ENCODE data around the gene FRMD5.
"Not testable (repeated sequence)": the region's sequence is repeated elsewhere in the genome, so short reads cannot be mapped to it uniquely, and the experiment has no call there.

The FRMD5 gene

DNA sequence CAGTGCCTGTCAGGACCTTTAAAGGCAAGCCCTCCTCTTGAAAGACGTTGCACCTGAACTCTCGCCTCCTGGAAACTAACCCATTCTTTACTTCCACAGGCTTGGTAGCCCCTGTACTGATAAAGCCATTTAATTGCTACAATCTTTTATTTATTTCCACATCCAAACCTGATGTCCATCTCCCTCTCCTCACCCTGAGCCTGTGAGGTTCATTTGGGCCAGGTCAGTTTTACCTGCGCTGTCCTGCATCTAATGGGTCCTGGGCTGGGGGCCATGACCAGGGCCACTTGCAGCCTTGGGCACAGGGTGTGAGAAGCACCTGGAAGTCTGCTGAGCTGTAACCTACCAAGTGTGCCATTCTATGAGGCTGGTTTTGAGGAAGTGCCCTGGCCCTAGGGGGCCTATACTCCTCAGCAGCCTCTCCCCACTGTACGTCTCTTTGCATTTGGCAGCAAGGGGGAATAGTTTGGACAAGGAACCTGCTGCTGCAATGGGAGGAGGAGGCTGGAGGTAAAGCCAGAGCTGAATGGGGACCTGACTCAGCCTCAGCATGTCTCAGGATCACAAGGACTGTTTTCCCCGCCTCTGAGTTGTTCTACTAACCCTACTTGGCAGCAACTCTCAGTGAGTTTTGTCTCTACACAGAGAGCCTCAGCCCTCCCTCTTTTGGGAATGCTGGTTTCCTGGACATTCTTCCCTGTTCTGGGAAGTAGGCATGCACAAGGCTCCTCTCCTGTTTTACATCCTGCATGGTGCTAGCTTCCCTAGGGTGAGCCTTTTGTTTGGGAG, 314.5 kb downstream of the FRMD5 start:
- DNase-seq, result no peak

DNA sequence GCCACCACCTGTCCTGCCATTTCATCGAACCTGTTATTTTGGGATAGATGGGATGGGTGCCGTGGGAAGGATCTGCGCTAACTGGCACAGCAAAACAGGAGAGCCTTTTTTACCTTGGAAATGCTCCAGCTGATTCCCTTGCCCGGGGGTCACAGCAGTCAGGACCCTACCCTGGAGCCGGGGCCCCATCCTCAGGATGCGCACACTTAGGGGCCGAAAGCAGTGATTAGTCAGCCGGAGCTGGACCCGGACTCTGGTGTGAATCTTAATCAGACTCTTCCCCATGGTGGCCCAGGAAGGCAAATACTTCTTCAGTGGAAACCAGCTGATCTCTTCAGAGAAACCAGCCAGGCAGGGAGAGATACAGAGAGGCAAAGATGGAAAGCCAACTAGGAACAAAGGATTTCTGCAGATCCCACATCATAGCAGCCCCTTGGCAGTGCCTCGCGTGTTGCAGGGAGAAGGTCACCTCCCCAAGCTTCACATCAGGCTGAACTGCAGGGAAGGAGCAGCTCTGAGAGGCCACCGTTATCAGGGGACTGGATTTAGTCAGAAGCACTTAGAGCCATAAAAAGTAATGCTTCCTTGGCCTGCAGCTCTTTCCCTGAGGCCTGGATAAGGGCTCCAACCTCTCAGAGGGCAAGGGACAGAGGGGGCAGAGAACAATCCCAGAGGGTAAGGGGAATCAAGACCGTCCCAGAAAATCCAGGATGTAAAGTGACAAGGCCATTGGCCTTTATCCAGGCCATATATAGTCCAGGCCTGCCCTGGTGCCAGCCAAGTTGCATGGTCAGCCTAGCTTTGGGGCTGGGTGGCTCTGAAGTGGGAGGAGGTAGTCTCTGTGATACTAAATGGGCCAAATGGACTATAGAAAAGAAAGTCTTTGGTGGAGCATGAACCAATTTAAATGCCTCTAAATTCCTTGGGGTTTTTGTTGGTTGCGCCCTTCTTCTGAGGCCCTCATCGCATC, 315.4 kb downstream of the FRMD5 start:
- DNase-seq, result no peak

DNA sequence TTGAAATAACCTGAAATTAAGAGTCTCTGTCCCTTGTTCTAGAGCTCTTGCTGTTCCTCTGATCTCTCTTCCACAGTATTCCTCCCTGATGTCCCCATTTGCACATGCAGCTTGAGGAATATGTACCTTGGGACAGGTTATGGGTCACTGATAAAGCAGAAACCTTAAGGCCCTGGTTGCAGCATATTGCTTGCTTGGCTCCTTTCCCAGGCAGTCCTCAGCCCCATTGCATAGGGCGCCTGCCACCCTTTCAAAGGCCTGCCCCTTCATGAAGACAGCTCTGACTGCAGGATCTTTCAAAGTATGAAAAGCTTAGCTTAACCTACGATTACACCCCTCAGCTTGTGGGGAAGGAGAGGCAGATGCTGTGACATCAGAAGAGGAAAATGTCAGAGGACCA, 316.6 kb downstream of the FRMD5 start:
- no peak for DNase-seq

DNA sequence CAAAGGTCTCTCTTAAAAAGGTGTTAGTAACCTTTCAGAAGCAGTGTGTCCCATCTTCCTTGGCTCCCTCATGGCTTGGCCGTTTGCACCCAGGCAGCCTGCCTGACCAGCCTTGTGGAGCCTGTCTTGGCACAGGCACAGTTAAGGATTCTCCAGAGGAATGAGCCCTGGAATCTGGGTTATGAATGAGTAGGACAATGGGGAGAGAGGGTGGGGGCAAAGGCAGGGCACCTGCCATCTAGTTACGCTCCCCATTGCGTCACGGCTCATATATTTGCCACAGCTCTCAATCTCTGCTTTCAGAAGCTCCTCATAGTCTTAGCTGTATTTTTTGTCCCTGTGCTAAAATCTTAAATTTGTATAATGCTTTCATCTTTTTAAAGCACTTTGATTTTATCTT, 317.7 kb downstream of the FRMD5 start:
- no peak for DNase-seq

DNA sequence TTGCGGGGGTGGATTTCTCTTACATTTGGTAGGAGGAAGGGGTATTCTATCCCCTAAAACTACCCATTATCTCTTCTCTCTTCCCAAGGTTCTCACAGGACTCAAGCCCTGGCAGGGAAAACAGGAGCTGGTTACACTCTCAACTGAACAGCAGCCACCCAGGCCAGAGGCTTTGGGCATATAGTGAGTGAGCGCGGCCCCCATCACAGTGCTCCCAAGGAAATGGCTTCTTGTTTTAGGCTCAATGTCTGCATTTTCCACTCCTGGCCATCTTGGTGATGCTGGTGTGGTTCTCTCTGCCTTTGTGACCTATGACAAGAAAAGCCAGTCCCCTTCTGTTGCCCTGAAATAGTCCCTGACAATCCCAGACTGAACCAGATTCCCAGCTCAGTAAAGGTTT, 318.2 kb downstream of the FRMD5 start:
- no peak for DNase-seq

- no peak for DNase-seq
Measured at GRCh38 chr15:43873651-43874050, 321.4 kb downstream of the FRMD5 start.

DNA sequence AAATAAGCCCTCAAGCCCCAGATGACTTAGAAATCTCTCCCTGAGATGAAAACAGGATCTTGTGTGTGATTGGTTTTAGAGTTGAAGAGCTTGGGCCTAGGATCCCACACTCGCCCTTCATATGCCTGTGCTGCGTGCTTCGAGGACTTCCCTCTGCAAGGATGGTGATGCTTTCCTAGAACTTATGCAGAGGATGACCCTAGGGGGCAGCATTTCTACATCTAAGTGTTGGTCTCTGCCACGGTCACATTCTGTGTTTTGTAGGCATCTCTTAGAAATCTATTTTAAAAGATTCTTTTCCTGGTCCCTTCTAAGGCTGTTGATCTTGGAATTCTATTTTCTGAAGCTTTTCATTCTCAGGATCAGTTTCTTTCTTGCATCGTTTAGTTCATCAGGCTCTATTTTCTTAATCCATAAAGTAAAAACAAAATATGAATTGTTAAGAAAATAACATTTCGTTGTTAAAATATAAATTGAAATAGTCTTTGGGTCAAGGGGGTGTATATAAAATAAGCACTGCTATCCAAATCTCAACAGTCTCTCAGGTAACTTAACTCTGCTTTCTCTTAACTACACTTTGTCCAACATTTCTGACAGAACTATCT, 322.6 kb downstream of the FRMD5 start:
- no peak for DNase-seq

DNA sequence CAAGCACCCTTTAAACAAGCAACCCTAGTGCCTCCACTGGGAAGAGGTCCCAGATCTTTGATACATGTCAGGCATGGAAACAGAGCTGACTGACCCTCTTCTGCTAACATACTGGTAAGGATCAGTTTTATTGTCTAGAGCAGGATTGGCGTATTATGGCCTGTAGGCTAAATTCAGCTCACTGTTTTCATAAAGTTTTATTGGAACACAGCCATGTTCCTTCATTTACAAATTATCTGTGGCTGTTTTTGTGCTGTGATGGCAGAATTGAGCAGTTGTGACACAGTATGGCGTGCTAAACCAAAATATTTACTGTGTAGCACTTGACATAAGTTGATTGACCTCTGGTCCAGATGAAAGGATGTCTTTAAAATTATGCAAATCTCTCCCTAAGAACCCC, 323.2 kb downstream of the FRMD5 start:
- DNase-seq, result no peak

- no peak for DNase-seq
Measured at GRCh38 chr15:43868406-43868805, 326.7 kb downstream of the FRMD5 start.

GRCh38 chr15:43867096-43867495, 328.0 kb downstream of the FRMD5 start:
- no peak for DNase-seq

GRCh38 chr15:43866636-43867035, 328.4 kb downstream of the FRMD5 start:
- DNase-seq, result not testable (repeated sequence)

DNA sequence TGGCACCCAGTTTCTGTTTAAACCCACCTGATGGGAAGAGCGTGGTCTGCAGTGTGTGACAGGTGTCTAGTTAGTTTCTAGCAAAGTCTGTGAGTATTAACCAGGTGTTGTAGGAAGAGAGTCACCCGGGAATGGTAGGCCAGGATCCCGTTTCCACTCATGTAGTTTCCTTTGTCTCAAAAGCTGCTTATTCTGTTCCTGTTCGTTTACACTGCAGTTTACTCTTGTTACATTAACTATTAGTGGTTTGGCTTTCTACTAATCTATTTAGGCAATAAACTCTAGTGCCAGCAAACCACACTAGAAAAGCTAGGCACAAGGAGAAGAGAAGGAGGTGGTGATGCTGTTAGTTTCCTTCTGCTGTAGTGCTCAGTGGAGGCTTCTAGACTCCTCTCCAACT, 335.5 kb downstream of the FRMD5 start:
- DNase-seq, result no peak

GRCh38 chr15:43854801-43855200, 340.3 kb downstream of the FRMD5 start:
- no peak for DNase-seq

GRCh38 chr15:43852607-43853006, 342.5 kb downstream of the FRMD5 start:
- no peak for DNase-seq

DNA sequence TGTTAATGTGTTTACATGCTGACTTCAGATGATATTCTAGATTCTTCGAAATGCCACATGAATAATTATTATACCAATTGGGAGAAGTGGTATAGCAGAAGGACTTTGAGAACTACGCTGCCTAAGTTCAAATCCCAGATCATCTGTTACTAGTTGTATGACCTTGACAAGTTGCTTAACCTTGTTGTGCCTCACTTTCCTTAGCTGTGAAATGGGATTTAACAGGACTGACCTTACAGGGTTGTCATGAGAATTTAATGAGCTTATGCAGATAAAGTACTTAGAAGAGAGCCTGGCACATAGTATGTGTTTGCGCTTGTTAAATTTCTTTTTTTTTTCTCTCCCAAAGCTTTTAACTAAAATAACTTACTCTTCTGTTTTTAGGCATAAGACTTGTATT, 343.8 kb downstream of the FRMD5 start:
- DNase-seq, result no peak

DNA sequence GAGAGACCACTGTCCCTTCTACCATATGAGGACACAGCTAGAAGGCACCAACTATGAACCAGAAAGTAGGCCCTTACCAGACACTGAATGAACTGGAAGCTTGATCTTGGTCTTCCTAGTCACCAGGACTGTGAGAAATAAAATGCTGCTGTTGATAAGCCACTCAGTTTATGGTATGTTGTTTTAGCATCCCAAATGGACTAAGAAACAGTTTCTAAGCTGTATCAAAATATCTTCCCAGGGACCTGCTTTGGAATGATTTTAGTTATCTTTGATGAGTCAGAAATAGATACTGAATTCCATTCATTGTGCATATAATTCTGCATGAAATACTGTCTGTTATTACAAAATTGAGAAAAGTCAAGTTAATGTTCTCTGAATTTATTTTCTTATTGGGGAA, 349.6 kb downstream of the FRMD5 start:
- DNase-seq, result no peak

DNA sequence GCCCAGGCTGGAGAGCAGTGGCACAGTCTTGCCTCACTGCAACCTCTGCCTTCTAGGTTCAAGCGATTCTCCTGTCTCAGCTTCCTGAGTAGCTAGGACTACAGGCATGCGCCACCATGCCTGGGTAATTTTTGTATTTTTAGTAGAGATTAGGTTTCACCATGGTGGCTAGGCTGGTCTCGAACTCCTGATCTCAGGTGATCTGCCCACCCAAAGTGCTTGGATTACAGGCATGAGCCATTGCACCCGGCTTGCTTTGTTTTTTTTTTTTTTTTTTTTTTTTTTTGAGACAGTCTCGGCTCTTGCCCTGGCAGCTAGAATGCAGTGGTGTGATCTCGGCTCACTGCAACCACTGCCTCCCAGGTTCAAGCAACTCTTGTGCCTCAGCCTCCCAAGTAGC, 362.6 kb downstream of the FRMD5 start:
- not testable (repeated sequence) for DNase-seq

GRCh38 chr15:43831519-43832052, 363.5 kb downstream of the FRMD5 start:
- not testable (repeated sequence) for DNase-seq

DNA sequence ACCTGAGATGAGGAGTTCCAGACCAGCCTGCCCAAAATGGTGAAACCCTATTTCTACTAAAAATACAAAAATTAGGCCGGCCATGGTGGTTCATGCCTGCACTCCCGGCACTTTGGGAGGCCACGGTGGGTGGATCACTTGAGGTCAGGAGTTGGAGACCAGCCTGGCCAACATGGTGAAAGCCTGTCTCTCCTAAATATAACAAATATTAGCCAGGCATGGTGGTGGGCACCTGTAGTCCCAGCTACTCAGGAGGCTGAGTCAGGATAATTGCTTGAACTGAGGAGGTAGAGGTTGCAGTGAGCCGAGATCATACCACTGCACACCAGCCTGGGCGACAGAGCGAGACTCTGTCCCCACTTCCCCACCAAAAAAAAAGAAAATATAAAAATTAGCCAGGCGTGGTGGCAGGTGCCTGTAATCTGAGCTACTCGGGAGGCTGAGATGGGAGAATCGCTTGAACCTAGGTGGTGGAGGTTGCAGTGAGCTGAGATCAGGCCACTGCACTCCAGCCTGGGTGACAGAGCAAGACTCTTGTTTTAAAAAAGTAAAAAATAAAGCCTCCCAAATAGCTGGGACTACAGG, 364.3 kb downstream of the FRMD5 start:
- not testable (repeated sequence) for DNase-seq

DNA sequence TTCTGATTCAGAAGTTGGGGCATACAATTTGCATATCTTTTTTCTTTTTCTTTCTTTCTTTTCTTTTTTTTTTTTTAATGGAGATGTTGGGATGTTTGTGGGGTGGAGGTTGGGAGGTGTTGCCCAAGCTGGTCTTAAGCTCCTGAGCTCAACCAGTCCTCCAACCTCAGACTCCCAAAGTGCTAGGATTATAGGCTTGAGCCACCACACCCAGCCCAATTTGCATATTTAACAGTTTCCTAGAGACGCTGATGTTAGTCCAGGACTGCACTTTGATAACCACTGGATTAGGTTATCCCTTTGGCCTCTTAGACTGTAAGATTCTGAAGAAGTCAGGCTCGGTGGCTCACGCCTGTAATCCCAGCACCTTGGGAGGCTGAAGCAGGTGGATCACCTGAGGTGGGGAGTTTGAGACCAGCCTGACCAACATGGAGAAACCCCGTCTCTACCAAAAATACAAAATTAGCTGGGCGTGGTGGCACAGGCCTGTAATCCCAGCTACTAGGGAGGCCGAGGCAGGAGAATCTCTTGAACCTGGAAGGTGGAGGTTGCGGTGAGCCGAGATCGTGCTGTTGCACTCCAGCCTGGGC, 365.0 kb downstream of the FRMD5 start:
- DNase-seq, result not testable (repeated sequence)

DNA sequence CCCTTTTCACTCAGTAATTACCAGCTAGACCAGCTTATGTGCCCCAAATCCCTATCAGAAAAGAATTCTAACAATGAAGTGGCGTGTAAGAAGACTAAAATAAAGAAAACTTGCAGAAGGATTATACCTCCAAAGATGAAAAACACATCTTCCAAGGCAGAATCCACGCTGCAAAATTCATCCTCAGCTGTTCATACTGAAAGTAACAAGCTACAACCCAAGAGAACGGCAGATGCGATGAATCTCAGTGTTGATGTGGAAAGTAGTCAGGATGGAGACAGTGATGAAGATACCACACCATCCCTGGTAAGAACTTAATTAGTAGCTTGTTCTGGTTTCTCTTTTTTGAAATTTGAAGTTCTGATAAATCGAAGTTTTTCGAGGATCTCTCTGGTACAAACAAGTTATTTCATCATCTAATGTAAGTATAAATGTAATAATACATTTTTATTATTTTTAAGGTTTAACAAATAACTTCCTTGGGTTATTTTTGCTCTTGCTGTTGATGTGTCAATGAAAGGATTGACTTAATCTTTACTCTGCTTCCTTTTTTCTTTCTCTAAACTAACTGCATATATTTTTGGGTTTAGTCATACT, 366.9 kb downstream of the FRMD5 start:
- peak; percentile 41 for DNase-seq
